PC-9 (cell line): ENCODE results near the gene PDS5B. TPM values are rescaled to one million over a fixed set of nuclear protein-coding genes. Genes with fewer than 3 reads are reported as not detected.
A peak's percentile ranks its signal among the peaks of the same experiment; 100 is the strongest.

Source experiments
- BruUV-seq: library from RNA; stranded (reverse); fragments of 400-500 nt; replicated peaks from 2 replicates; lab custom pipeline; 2021; lab: Mats Ljungman, UMichigan
- CTCF ChIA-PET: fragments of 300-600 bp; sonication (Branson Sonifier 250); formaldehyde crosslinking; loops from one replicate; lab custom pipeline; 2022; ENCODE audit warnings: antibody characterized with exemption; lab: Charles Lee
- POLR2A ChIA-PET: fragments of 300-600 bp; sonication (Branson Sonifier 250); formaldehyde crosslinking; loops from one replicate; lab custom pipeline; 2022; ENCODE audit warnings: antibody characterized with exemption; ENCODE audit not compliant: unreplicated experiment; lab: Charles Lee
- DNase-seq, 2 experiments: peaks; one replicate each; pipeline versions ENCODE4 v3.0.0 to v3.0.0-alpha.2; 2015 to 2022; ENCODE audit warnings: mixed read lengths in 1 of 2
- H2AFZ ChIP-seq: fragments of 200-600 bp; sonication (generic); 2 replicates; pipeline ENCODE4 v1.8.1; 2017; ENCODE audit warnings: antibody characterized with exemption
- H3F3A ChIP-seq: fragments of 200-600 bp; sonication (generic); 2 replicates; pipeline ENCODE4 v1.8.1; 2017; ENCODE audit warnings: antibody characterized with exemption, mild to moderate bottlenecking, low read depth; ENCODE audit not compliant: insufficient read depth
- H3K27ac ChIP-seq: fragments of 200-600 bp; sonication (generic); 2 replicates; pipeline ENCODE4 v1.6.1; 2016; ENCODE audit warnings: mixed run types
- H3K27me3 ChIP-seq: fragments of 200-600 bp; sonication (generic); 2 replicates; pipeline ENCODE4 v1.6.1; 2016; ENCODE audit warnings: low read depth, mixed run types; ENCODE audit not compliant: insufficient read depth
- H3K36me3 ChIP-seq: fragments of 200-600 bp; sonication (generic); 2 replicates; pipeline ENCODE4 v1.6.1; 2016; ENCODE audit warnings: low read depth, mixed run types
- H3K4me1 ChIP-seq: fragments of 200-600 bp; sonication (generic); replicated peaks from 2 replicates; pipeline ENCODE4 v1.6.1; 2016; ENCODE audit warnings: mixed run types; ENCODE audit not compliant: insufficient read depth
- H3K4me2 ChIP-seq: fragments of 200-600 bp; sonication (generic); 2 replicates; pipeline ENCODE4 v1.6.1; 2017; ENCODE audit warnings: mixed run types
- H3K4me3 ChIP-seq: fragments of 200-600 bp; sonication (generic); 2 replicates; pipeline ENCODE4 v1.6.1; 2016; ENCODE audit warnings: mixed run types
- H3K79me2 ChIP-seq: fragments of 200-600 bp; sonication (generic); 2 replicates; pipeline ENCODE4 v1.6.1; 2017; ENCODE audit warnings: low read depth, mixed run types
- H3K9me2 ChIP-seq: fragments of 200-600 bp; sonication (generic); 2 replicates; pipeline ENCODE4 v1.8.1; 2017; ENCODE audit warnings: mild to moderate bottlenecking; ENCODE audit not compliant: insufficient read depth
- H3K9me3 ChIP-seq: fragments of 200-600 bp; sonication (generic); 2 replicates; pipeline ENCODE4 v1.8.1; 2016; ENCODE audit warnings: low read depth; ENCODE audit not compliant: insufficient read depth
- H4K20me1 ChIP-seq: fragments of 200-600 bp; sonication (generic); 2 replicates; pipeline ENCODE4 v1.8.1; 2017; ENCODE audit not compliant: insufficient read depth
- CTCF ChIP-seq: fragments of 200-600 bp; sonication (generic); conservative IDR thresholded peaks from 2 replicates; pipeline ENCODE4 v1.6.1; 2017; ENCODE audit warnings: mixed run types, antibody characterized with exemption, mild to moderate bottlenecking, moderate library complexity
- EZH2 ChIP-seq: fragments of 200-600 bp; sonication (generic); IDR thresholded peaks from 2 replicates; pipeline ENCODE4 v1.8.0; 2017; ENCODE audit warnings: antibody characterized with exemption, low read depth
- intact Hi-C: fragments of 100-400 bp; cut with micrococcal nuclease; formaldehyde crosslinking; loops from one replicate; pipeline ENCODE4 v1.10.0; 2022; ENCODE audit not compliant: unreplicated experiment
- total RNA-seq: library from RNA; stranded (reverse); gene quantifications from 2 replicates; pipeline ENCODE4 v1.2.3, GENCODE V29; 2021

PDS5B gene
- total RNA-seq, 1 experiment from 2014 or later = 37.6 TPM

- no peak for DNase-seq
- Histone ChIP-seq H3K9me2 (no peaks in the 10 kb centered on the region), H3K79me2 (peaks cover 82% of the 10 kb centered on the region), H3K4me1 (peaks cover 28% of the 10 kb centered on the region), H3K4me2 (peak overlapping the region; percentile 41), H3K27ac (no peak overlapping the region), H3K36me3 (0 out of 2 replicates have a peak, but pooled peaks cover 9% of the 10 kb centered on the region), H3K27me3 (no peaks in the 10 kb centered on the region), H2AFZ (no peak overlapping the region), H3K9me3 (no peaks in the 10 kb centered on the region), H3K4me3 (no peak overlapping the region), H3F3A (peaks cover 11% of the 10 kb centered on the region), H4K20me1 (peaks cover 30% of the 10 kb centered on the region)
- CTCF ChIA-PET = no interaction called here
- no TSS peak for BruUV-seq
- intact Hi-C loops = no loop called here
- POLR2A ChIA-PET = interaction anchor here (0.6 kb wide), 1 partner anchor 531 kb away, joined by 8 read pairs; no protein-coding TSS in a partner anchor
- TF ChIP-seq EZH2 = no peak
- no peak for TF ChIP-seq CTCF
Measured at GRCh38 chr13:32590266-32590665, 4.0 kb downstream of the PDS5B start.

- Histone ChIP-seq H3K79me2 (peaks cover 100% of the 10 kb centered on the region), H3F3A (peaks cover 9% of the 10 kb centered on the region), H3K4me3 (no peak overlapping the region), H3K27me3 (no peaks in the 10 kb centered on the region), H3K9me3 (no peaks in the 10 kb centered on the region), H3K4me1 (peaks cover 24% of the 10 kb centered on the region), H3K9me2 (no peaks in the 10 kb centered on the region), H3K27ac (no peak overlapping the region), H4K20me1 (peaks cover 30% of the 10 kb centered on the region), H3K4me2 (no peak overlapping the region), H3K36me3 (0 out of 2 replicates have a peak, but pooled peaks cover 9% of the 10 kb centered on the region), H2AFZ (no peak overlapping the region)
- ChIA-PET CTCF (no interaction called here), POLR2A (no interaction called here)
- intact Hi-C loops = no loop called here
- no TSS peak for BruUV-seq
- DNase-seq = no peak
- TF ChIP-seq CTCF (no peak), EZH2 (no peak)
Measured at GRCh38 chr13:32592082-32592481, 5.8 kb downstream of the PDS5B start.

DNA sequence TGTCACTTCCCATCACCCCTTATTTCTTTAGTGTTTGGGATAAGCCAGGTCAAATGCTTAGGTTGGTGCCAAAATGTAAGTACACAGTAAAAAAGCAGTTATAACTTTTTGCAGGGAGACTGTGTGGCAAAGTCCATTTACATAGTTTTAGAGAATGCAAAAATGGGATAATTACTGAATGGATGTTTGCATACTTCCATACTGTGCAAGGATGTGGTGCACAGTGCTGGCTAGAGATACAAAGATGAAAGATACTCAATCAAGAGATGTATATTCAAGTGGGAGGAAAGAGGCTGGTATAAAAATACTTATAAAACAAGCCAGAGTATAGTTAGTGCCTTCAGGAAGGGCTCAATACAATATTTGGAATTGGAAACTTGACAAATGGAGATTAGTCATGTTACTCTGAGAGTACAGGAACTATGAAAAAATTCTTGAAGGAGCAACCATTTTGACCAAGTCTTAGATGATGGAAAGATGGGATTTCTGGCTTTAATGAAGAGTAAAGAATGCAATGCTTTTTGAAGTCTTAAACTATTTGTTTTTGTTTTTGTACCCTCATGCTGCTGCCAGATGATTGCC lies 8.0 kb downstream of the PDS5B start:
- no peaks in the 10 kb centered on the region for H3K27me3 ChIP-seq
- H3K4me2 ChIP-seq = no peak overlapping the region
- no peak overlapping the region for H3K4me3 ChIP-seq
- DNase-seq = no peak
- no peak overlapping the region for H2AFZ ChIP-seq
- intact Hi-C loops = no loop called here
- H3F3A ChIP-seq = no peaks in the 10 kb centered on the region
- H3K4me1 ChIP-seq = peaks cover 14% of the 10 kb centered on the region
- ChIA-PET CTCF (no interaction called here), POLR2A (no interaction called here)
- H4K20me1 ChIP-seq = peaks cover 16% of the 10 kb centered on the region
- H3K9me3 ChIP-seq = no peaks in the 10 kb centered on the region; the same call in 1 of the 2 replicates
- no TSS peak for BruUV-seq
- H3K9me2 ChIP-seq = no peaks in the 10 kb centered on the region
- peaks cover 100% of the 10 kb centered on the region for H3K79me2 ChIP-seq
- no peak overlapping the region for H3K27ac ChIP-seq
- TF ChIP-seq CTCF (no peak), EZH2 (no peak)
- 0 out of 2 replicates have a peak, but pooled peaks cover 9% of the 10 kb centered on the region for H3K36me3 ChIP-seq
